Ovary (tissue), 9 donors: ENCODE measurements around the gene SETX. TPM values are rescaled to one million over a fixed set of nuclear protein-coding genes. Genes with fewer than 3 reads are reported as not detected.

Source experiments
- DNase-seq, 5 donors: peaks; one replicate each; pipeline ENCODE4 v3.0.0-alpha.2; 2019 to 2020
- H3K27ac ChIP-seq, 2 donors: fragments of 200-600 bp; one replicate each; pipeline versions ENCODE4 v1.5.1 to v1.8.0; 2019 to 2022
- H3K27me3 ChIP-seq: fragments of 200-600 bp; one replicate; pipeline ENCODE4 v1.8.0; 2022
- H3K36me3 ChIP-seq: fragments of 200-600 bp; sonication (generic); one replicate; pipeline ENCODE4 v1.5.1; 2019
- H3K4me1 ChIP-seq: one replicate; pipeline ENCODE4 v1.8.1; 2013; ENCODE audit warnings: mild to moderate bottlenecking, moderate library complexity; ENCODE audit not compliant: insufficient read depth
- H3K4me3 ChIP-seq: fragments of 200-600 bp; sonication (generic); one replicate; pipeline ENCODE4 v1.5.1; 2017
- H3K9me3 ChIP-seq, 2 donors: fragments of 200-600 bp in 1 of 2; sonication (generic) in 1 of 2; one replicate each; pipeline versions ENCODE4 v1.5.1 to v1.8.1; 2013 to 2019; ENCODE audit warnings: mild to moderate bottlenecking in 1 of 2, moderate library complexity in 1 of 2
- EP300 ChIP-seq: sonication (generic); formaldehyde crosslinking; IDR thresholded peaks from one replicate; pipeline ENCODE4 v1.6.1; 2017; ENCODE audit warnings: antibody characterized with exemption
- POLR2A ChIP-seq: fragments of 450-650 bp; IDR thresholded peaks from one replicate; pipeline ENCODE4 v1.6.1; 2017; ENCODE audit warnings: antibody characterized with exemption, mild to moderate bottlenecking, moderate library complexity
- WGBS, 3 donors: extraction: QIAGEN DNeasy Blood & Tissue Kit in 1 of 3; methylation state at CpG; one replicate each; pipeline versions ENCODE4 v1.1.5 to v1.1.7; 2013 to 2017; 5-methylcytosine and 5-hydroxymethylcytosine counted together
- intact Hi-C, 4 donors: fragments of 100-400 bp; cut with DNase I; formaldehyde crosslinking; loops; one replicate each; pipeline versions ENCODE4 v1.11.0 to v1.15.1; 2022 to 2023
- polyA plus RNA-seq, 2 donors: library from polyadenylated mRNA; stranded (reverse); fragments of 200-250 nt in 1 of 2; fragments of 350-450 nt in 1 of 2; fragmentation: Illumina TruSeq in 1 of 2; extraction: RNeasy Lipid Tissue Mini Kit (QIAGEN cat#74804) in 1 of 2; gene quantifications; one replicate each; pipeline ENCODE4 v1.2.3, GENCODE V29; 2013 to 2014
- total RNA-seq, 7 donors: library from RNA; depleted of rRNA in 2 of 7; stranded (reverse); fragments of >200 nt in 2 of 7; fragmentation: NEBNext Ultra II Directional in 3 of 7; extraction: Animal tissue kit (Norgen Biotek cat#: 25700) in 3 of 7; gene quantifications; one replicate each; pipeline versions ENCODE4 v1.1.0 to v1.2.4, GENCODE V29; 2016 to 2023
- TF ChIP-seq, protein P1 (sequence below), 3 donors: fragments of 450-650 bp in 2 of 3; fragments of 200-600 bp in 1 of 3; IDR thresholded peaks; one replicate each; pipeline versions ENCODE4 v1.5.1 to v1.8.0; 2016 to 2022; ENCODE audit warnings: antibody characterized with exemption in 3 of 3, mild to moderate bottlenecking in 1 of 3
- donor health status: DM: no; HTN: no; CAD: no; lungs with moderate emphysema.
- donor health status: DM: no; HTN: no; CAD: no.
- donor health status: Bipolar disorder and iron deficiency.
- donor health status: DM: yes; HTN: yes; CAD: no.
- donor health status: DM: no; HTN: no; CAD: no.
- donor health status: DM: yes; HTN: yes; CAD: no.

The SETX gene
- total and polyA plus RNA-seq, 9 donors = 19.9 to 51.9 (median 40.8) TPM

DNA sequence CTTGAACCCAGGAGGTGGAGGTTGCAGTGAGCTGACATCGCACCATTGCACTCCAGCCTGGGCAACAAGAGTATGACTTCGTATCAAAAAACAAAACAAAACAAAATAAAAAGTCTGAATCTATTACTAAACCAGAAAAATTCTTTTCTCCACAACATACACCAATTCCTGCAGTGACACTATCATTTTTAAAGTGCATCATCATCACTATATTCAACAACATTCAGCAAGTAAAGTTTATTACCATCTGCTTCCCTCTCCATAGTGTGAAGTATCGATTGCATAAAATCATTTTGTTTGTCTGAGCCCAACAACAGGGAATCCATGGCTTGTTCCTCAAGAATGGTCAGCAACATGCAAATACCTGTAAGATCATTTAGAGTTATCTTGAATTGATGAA is 20.4 kb downstream of the SETX start:
- Histone ChIP-seq H3K27ac (no peak overlapping the region), H3K4me3 (no peak overlapping the region), H3K4me1 (no peaks in the 10 kb centered on the region), H3K9me3 (no peaks in the 10 kb centered on the region), H3K36me3 (no peaks in the 10 kb centered on the region), H3K27me3 (no peaks in the 10 kb centered on the region)
- intact Hi-C loops = no loop called here
- TF ChIP-seq, protein P1, sequence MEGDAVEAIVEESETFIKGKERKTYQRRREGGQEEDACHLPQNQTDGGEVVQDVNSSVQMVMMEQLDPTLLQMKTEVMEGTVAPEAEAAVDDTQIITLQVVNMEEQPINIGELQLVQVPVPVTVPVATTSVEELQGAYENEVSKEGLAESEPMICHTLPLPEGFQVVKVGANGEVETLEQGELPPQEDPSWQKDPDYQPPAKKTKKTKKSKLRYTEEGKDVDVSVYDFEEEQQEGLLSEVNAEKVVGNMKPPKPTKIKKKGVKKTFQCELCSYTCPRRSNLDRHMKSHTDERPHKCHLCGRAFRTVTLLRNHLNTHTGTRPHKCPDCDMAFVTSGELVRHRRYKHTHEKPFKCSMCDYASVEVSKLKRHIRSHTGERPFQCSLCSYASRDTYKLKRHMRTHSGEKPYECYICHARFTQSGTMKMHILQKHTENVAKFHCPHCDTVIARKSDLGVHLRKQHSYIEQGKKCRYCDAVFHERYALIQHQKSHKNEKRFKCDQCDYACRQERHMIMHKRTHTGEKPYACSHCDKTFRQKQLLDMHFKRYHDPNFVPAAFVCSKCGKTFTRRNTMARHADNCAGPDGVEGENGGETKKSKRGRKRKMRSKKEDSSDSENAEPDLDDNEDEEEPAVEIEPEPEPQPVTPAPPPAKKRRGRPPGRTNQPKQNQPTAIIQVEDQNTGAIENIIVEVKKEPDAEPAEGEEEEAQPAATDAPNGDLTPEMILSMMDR (IDR thresholded peaks at IDR 0.05) = no peak
- 94 to 98% (median 97%) methylated on average over 3 of the region's 3 CpGs for WGBS, 3 donors
- no peak for DNase-seq

GRCh38 chr9:132333556-132333955 is 21.2 kb downstream of the SETX start:
- intact Hi-C loops = no loop called here
- H3K27me3 ChIP-seq = no peaks in the 10 kb centered on the region
- no peaks in the 10 kb centered on the region for H3K9me3 ChIP-seq
- no peaks in the 10 kb centered on the region for H3K4me1 ChIP-seq
- no peak overlapping the region for H3K4me3 ChIP-seq
- H3K36me3 ChIP-seq = no peaks in the 10 kb centered on the region
- H3K27ac ChIP-seq = no peak overlapping the region
- no peak for DNase-seq
- WGBS, 3 donors = 73 to 84% (median 76%) methylated on average over 1 of the region's 1 CpG
- TF ChIP-seq POLR2A (no peak), EP300 (no peak)
- TF ChIP-seq, protein P1 (IDR thresholded peaks at IDR 0.05) = no peak

DNA sequence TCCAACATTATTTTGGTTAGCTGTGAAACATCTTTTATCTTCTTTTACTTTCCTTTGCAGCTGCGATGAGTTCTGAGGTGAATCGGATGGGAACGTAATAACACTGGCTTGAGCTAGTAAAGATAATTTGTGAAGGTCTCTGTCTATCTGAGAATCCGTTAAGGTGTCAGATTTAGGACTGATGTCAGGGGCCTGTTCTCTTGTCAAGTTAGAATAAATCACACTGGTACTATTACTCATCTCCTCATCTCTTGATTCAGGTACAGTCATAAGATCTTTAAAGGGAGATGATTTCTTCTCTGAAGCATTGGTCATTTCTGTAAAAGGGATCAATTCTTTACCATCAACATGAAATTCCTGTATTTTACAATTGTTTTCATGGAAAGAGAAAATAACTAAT is 26.2 kb downstream of the SETX start:
- Histone ChIP-seq H3K27me3 (no peaks in the 10 kb centered on the region), H3K27ac (no peak overlapping the region), H3K9me3 (no peaks in the 10 kb centered on the region), H3K4me1 (peaks cover 2% of the 10 kb centered on the region), H3K36me3 (no peaks in the 10 kb centered on the region), H3K4me3 (no peak overlapping the region)
- intact Hi-C loops = no loop called here
- DNase-seq = no peak
- 96 to 99% (median 98%) methylated on average over 4 of the region's 4 CpGs for WGBS, 3 donors
- TF ChIP-seq, protein P1 (IDR thresholded peaks at IDR 0.05) = no peak
- TF ChIP-seq POLR2A (no peak), EP300 (no peak)

- Histone ChIP-seq H3K9me3 (no peaks in the 10 kb centered on the region), H3K27ac (no peak overlapping the region), H3K27me3 (no peaks in the 10 kb centered on the region), H3K36me3 (no peaks in the 10 kb centered on the region), H3K4me3 (no peak overlapping the region), H3K4me1 (peaks cover 2% of the 10 kb centered on the region)
- no peak for TF ChIP-seq EP300
- TF ChIP-seq, protein P1 (IDR thresholded peaks at IDR 0.05) = no peak
- no peak for TF ChIP-seq POLR2A
- 88 to 99% (median 98%) methylated on average over 6 of the region's 6 CpGs for WGBS, 3 donors
- no peak for DNase-seq
- intact Hi-C loops = no loop called here
Measured at GRCh38 chr9:132327537-132327936, 27.2 kb downstream of the SETX start.

- Histone ChIP-seq H3K36me3 (no peaks in the 10 kb centered on the region), H3K27ac (no peak overlapping the region), H3K4me1 (peaks cover 4% of the 10 kb centered on the region), H3K4me3 (no peak overlapping the region), H3K9me3 (no peaks in the 10 kb centered on the region), H3K27me3 (no peaks in the 10 kb centered on the region)
- 83 to 96% (median 90%) methylated on average over 1 of the region's 1 CpG for WGBS, 3 donors
- DNase-seq = no peak
- intact Hi-C loops = no loop called here
- TF ChIP-seq, protein P1 (IDR thresholded peaks at IDR 0.05) = no peak
- no peak for TF ChIP-seq POLR2A
- TF ChIP-seq EP300 = no peak
Measured at GRCh38 chr9:132324425-132324824, 30.4 kb downstream of the SETX start.
